Esophagus squamous epithelium (tissue), 4 donors: ENCODE data around the gene CDH18.

Experiments used
- POLR2A ChIP-seq, 4 donors: fragments of 450-650 bp; IDR thresholded peaks; one replicate each; pipeline ENCODE4 v1.6.1; 2017; ENCODE audit warnings: antibody characterized with exemption in 4 of 4, mild to moderate bottlenecking in 4 of 4, moderate library complexity in 3 of 4
- TF ChIP-seq, protein P1 (sequence below), 6 experiments: fragments of 450-650 bp in 4 of 6; fragments of 200-600 bp in 2 of 6; sonication (generic) in 2 of 6; IDR thresholded peaks; one replicate each; pipeline ENCODE4 v1.5.1; 2016 to 2019; ENCODE audit warnings: antibody characterized with exemption in 6 of 6, mild to moderate bottlenecking in 4 of 6, moderate library complexity in 4 of 6

DNA sequence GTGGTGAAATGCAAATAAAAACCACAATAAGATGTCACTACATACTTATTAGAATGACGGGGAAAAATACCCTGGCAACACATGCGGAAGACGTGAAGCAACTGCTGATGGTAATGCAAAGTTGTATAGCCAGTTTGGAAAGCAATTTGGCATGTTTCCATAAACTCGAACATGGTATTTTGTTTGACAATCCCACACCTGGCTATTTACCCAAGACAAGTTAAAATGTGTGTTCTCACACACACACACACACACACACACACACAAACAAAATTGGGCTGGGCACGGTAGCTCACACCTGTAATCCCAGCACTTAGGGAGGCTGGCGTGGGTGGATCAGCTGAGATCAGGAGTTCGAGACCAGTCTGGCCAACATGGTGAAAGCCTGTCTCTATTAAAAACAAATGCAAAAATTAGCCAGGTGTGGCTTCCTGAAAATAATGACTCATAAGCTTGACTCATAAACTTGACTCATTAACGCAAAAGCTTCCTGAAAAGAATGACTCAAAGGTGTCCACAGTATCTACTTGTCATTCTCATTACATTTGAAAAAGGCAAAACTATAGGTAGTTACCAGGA, 456.5 kb downstream of the CDH18 start:
- TF ChIP-seq, protein P1, sequence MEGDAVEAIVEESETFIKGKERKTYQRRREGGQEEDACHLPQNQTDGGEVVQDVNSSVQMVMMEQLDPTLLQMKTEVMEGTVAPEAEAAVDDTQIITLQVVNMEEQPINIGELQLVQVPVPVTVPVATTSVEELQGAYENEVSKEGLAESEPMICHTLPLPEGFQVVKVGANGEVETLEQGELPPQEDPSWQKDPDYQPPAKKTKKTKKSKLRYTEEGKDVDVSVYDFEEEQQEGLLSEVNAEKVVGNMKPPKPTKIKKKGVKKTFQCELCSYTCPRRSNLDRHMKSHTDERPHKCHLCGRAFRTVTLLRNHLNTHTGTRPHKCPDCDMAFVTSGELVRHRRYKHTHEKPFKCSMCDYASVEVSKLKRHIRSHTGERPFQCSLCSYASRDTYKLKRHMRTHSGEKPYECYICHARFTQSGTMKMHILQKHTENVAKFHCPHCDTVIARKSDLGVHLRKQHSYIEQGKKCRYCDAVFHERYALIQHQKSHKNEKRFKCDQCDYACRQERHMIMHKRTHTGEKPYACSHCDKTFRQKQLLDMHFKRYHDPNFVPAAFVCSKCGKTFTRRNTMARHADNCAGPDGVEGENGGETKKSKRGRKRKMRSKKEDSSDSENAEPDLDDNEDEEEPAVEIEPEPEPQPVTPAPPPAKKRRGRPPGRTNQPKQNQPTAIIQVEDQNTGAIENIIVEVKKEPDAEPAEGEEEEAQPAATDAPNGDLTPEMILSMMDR (IDR thresholded peaks at IDR 0.05) = no peak
- no peak for TF ChIP-seq POLR2A (IDR thresholded peaks at IDR 0.05)
